Muscle layer of colon (tissue), 2 donors: ENCODE results near the gene CAPNS1.
A peak's percentile ranks its signal among the peaks of the same experiment; 100 is the strongest.
"Not testable (repeated sequence)": the region's sequence is repeated elsewhere in the genome, so short reads cannot be mapped to it uniquely, and the experiment has no call there.

Experiments used
- H3K27ac ChIP-seq: one replicate; pipeline ENCODE4 v1.7.0; 2013; ENCODE audit warnings: low read depth, mild to moderate bottlenecking, low read length, moderate library complexity
- H3K27me3 ChIP-seq, 2 donors: one replicate each; pipeline ENCODE4 v1.7.0; 2013; ENCODE audit warnings: low read length in 2 of 2, mild to moderate bottlenecking in 2 of 2; ENCODE audit not compliant: insufficient read depth in 2 of 2, control insufficient read depth in 1 of 2
- H3K36me3 ChIP-seq: one replicate; pipeline ENCODE4 v1.7.0; 2013; ENCODE audit warnings: mild to moderate bottlenecking, low read length; ENCODE audit not compliant: insufficient read depth
- H3K4me1 ChIP-seq: one replicate; pipeline ENCODE4 v1.7.0; 2013; ENCODE audit warnings: mild to moderate bottlenecking, low read length; ENCODE audit not compliant: insufficient read depth
- H3K4me3 ChIP-seq, 2 donors: one replicate each; pipeline ENCODE4 v1.7.0; 2013; ENCODE audit warnings: low read length in 2 of 2, low read depth in 1 of 2, mild to moderate bottlenecking in 1 of 2, moderate library complexity in 1 of 2
- H3K9ac ChIP-seq: one replicate; pipeline ENCODE4 v1.7.0; 2013; ENCODE audit warnings: low read length
- H3K9me3 ChIP-seq: one replicate; pipeline ENCODE4 v1.7.0; 2013; ENCODE audit warnings: mild to moderate bottlenecking, low read length
- donor health status: abdominal sarcoma.
- donor health status: Adenocarcinoma of cecum.

Gene CAPNS1

GRCh38 chr19:36153126-36153525, 13.3 kb downstream of the CAPNS1 start:
- peak overlapping the region; percentile 95 for H3K9ac ChIP-seq
- H3K4me1 ChIP-seq, result peaks cover 23% of the 10 kb centered on the region
- peak overlapping the region; percentile 98 for H3K27ac ChIP-seq
- peak overlapping the region in 1 of 2 donors; percentile 72 for H3K4me3 ChIP-seq
- no peaks in the 10 kb centered on the region for H3K27me3 ChIP-seq
- H3K36me3 ChIP-seq, result peaks cover 18% of the 10 kb centered on the region
- H3K9me3 ChIP-seq, result no peaks in the 10 kb centered on the region

GRCh38 chr19:36160821-36161596, 21.1 kb downstream of the CAPNS1 start:
- H3K27me3 ChIP-seq, result no peaks in the 10 kb centered on the region
- no peak overlapping the region for H3K27ac ChIP-seq
- no peaks in the 10 kb centered on the region for H3K9me3 ChIP-seq
- H3K36me3 ChIP-seq, result no peaks in the 10 kb centered on the region
- no peak overlapping the region for H3K9ac ChIP-seq
- no peak overlapping the region for H3K4me3 ChIP-seq
- H3K4me1 ChIP-seq, result no peaks in the 10 kb centered on the region

DNA sequence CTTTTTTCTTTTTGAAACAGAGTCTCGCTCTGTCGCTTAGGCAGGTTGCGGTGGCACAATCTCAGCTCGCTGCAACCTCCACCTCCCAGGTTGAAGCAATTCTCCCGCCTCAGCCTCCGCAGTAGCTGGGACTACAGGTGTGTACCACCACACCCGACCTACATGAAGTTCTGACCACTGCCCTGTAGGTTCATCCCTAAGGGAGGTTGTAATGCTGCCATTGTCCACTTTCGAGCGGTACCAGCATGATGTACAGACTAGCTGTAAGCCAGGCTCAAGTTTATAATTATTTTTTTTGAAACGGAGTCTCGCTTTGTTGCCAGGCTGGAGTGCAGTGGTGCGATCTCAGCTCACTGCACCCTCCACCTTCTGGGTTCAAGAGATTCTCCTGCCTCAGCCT, 23.9 kb downstream of the CAPNS1 start:
- Histone ChIP-seq H3K9me3 (no peaks in the 10 kb centered on the region), H3K36me3 (no peaks in the 10 kb centered on the region), H3K4me1 (no peaks in the 10 kb centered on the region), H3K27me3 (no peaks in the 10 kb centered on the region), H3K9ac (no peak overlapping the region), H3K27ac (no peak overlapping the region), H3K4me3 (no peak overlapping the region)

DNA sequence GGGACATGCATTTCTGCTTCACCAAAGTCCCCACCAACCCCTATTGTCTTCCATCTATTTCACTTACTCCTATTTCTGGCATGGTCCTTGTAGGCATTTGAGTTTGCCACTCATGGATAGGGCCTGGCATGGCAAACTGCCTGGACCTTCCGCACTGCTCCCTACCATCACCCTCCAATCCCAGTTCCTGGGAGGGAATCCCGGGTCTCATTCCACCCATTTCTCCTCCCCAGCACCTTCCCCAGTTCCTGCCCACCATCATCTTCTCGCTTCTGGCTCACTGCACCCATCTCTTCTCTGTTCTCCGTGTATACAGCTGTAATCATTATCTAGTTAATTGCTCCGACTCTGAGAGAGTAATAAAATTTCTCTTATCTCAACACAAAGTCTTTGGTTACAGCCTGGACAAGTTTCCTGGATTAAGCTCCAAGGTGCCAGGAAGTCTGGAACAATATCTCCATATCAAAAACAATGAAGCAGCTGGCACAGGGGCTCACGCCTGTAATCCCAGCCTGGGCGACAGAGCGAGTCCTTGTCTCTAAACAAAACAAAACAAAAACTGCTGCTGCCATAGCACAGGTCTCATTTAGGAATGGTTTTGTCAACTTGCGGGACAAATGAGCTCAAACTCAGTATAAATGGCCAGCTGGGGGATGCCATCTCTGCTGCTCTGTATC, 29.4 kb downstream of the CAPNS1 start:
- H3K4me3 ChIP-seq, result no peak overlapping the region
- no peaks in the 10 kb centered on the region for H3K36me3 ChIP-seq
- H3K4me1 ChIP-seq, result no peaks in the 10 kb centered on the region
- H3K27me3 ChIP-seq, result no peaks in the 10 kb centered on the region
- H3K9ac ChIP-seq, result no peak overlapping the region
- H3K9me3 ChIP-seq, result no peaks in the 10 kb centered on the region
- no peak overlapping the region for H3K27ac ChIP-seq

DNA sequence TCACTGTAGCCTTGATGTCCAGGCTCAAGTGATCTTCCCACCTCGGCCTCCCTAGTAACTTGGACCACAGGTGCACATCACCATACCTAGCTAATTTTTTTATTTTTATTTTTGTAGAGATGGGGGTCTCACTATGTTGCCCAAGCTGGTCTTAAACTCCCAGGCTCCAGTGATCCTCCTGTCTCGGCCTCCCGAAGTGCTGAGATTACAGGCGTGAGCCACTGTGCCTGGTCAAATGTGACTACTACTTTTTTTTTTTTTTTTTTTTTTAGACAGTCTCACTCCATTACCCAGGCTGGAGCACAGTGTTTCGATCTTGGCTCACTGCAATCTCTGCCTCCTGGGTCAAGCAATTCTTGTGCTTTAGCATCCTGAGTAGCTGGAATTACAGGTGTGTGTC, 33.0 kb downstream of the CAPNS1 start:
- H3K36me3 ChIP-seq, result no peaks in the 10 kb centered on the region
- no peak overlapping the region for H3K27ac ChIP-seq
- H3K27me3 ChIP-seq, result no peaks in the 10 kb centered on the region
- no peak overlapping the region for H3K9ac ChIP-seq
- H3K9me3 ChIP-seq, result no peaks in the 10 kb centered on the region
- H3K4me3 ChIP-seq, result no peak overlapping the region
- H3K4me1 ChIP-seq, result no peaks in the 10 kb centered on the region

- not testable (repeated sequence) for H3K4me1 ChIP-seq, H3K27ac ChIP-seq, H3K9me3 ChIP-seq, H3K4me3 ChIP-seq, H3K36me3 ChIP-seq, H3K9ac ChIP-seq, H3K27me3 ChIP-seq
These were observed 34.0 kb downstream of the CAPNS1 start for GRCh38 chr19:36173846-36174245.

DNA sequence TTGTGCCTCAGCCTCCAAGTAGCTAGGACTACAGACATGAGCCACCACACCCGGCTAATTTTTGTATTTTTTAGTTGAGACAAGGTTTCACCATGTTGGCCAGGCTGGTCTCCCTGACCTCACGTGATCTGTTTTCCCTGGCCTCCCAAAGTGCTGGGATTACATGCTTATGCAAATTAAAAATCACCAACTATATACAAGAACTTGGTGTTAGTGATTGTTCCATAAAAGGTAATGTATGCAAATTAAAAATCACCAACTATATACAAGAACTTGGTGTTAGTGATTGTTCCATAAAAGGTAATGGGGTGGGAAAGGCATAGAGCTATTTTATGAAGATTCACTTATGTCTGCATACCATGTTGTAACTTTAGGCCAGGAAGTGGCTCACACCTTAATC, 39.2 kb downstream of the CAPNS1 start:
- not testable (repeated sequence) for H3K27ac ChIP-seq, H3K27me3 ChIP-seq, H3K9me3 ChIP-seq, H3K4me1 ChIP-seq, H3K4me3 ChIP-seq, H3K9ac ChIP-seq
- peaks cover 13% of the 10 kb centered on the region for H3K36me3 ChIP-seq

DNA sequence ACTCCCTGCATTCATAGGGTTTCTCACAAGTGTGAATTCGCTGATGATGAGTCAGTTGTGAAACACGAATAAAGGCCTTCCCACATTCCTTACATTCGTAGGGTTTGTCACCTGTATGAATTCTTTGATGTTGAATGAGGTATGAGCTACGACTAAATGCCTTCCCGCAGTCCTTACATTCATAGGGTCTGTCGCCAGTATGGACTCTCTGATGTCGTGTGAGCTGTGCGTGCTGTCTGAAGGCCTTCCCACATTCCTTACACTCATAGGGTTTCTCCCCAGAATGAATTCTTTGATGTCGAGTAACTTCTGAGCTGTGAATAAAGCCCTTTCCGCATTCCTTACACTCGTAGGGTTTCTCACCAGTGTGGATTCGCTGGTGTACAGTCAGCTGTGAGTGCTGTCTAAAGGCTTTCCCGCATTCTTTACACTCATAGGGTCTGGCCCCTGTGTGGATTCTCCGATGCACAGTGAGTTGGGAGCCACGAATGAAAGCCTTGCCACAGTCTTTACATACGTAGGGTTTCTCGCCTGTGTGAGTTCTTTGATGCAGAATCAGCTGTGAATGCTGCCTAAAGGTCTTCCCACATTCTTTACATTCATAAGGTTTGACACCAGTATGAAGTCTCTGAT, 42.9 kb downstream of the CAPNS1 start:
- H3K9me3 ChIP-seq, result no peaks in the 10 kb centered on the region
- no peaks in the 10 kb centered on the region for H3K4me1 ChIP-seq
- no peak overlapping the region for H3K9ac ChIP-seq
- no peaks in the 10 kb centered on the region for H3K27me3 ChIP-seq
- H3K4me3 ChIP-seq, result no peak overlapping the region
- H3K36me3 ChIP-seq, result peaks cover 13% of the 10 kb centered on the region
- no peak overlapping the region for H3K27ac ChIP-seq

DNA sequence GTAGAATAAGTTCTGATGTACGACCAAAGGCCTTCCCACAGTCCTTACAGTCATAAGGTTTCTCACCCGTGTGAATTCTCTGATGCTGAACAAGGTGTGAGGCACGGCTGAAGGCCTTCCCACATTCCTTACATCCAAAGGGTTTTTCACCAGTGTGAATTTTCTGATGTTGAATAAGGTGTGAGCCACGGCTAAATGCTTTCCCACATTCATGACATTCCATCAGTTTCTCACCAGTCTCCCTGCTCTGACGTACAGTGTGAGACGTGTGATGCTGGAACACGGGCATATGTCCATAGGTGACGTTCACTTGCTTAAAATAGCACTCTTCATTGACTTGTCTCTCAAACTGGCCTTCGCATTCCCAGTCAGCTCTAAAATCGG, 43.4 kb downstream of the CAPNS1 start:
- Histone ChIP-seq H3K36me3 (peaks cover 13% of the 10 kb centered on the region), H3K9ac (no peak overlapping the region), H3K27me3 (no peaks in the 10 kb centered on the region), H3K4me3 (no peak overlapping the region), H3K9me3 (no peaks in the 10 kb centered on the region), H3K4me1 (no peaks in the 10 kb centered on the region), H3K27ac (no peak overlapping the region)

GRCh38 chr19:36186722-36187121, 46.9 kb downstream of the CAPNS1 start:
- H3K4me3 ChIP-seq, H3K27me3 ChIP-seq, H3K4me1 ChIP-seq, H3K9ac ChIP-seq, H3K27ac ChIP-seq, H3K9me3 ChIP-seq: not testable (repeated sequence)
- peaks cover 13% of the 10 kb centered on the region for H3K36me3 ChIP-seq

DNA sequence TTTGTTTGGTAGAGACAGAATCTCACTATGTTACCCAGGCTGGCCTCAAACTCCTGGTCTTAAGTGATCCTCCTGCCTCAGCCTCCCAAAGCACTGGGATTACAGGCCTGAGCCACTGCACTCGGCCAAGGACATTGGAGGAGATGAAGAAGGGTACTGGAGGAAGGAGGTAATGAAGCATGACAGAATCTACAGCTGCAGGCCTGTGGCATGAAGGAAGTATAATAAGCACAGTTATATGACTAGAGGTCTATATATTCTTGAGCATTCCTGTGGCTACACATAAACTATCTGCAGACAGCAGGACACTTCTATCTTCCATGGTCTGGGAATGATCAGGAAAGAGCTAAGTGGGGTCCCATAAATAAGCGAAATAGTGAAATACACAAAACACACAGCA, 56.4 kb downstream of the CAPNS1 start:
- no peaks in the 10 kb centered on the region for H3K9me3 ChIP-seq
- peaks cover 16% of the 10 kb centered on the region for H3K36me3 ChIP-seq
- no peaks in the 10 kb centered on the region for H3K27me3 ChIP-seq
- H3K9ac ChIP-seq, result no peak overlapping the region
- no peaks in the 10 kb centered on the region for H3K4me1 ChIP-seq
- no peak overlapping the region for H3K27ac ChIP-seq
- H3K4me3 ChIP-seq, result no peak overlapping the region
